GM10847 (cell line): ENCODE results near the gene ADGRD1.

ENCODE experiments used
- POLR2A ChIP-seq: IDR thresholded peaks from 2 replicates; pipeline ENCODE4 v1.6.1; 2011; ENCODE audit not compliant: insufficient read length; ENCODE audit errors: extremely low read depth

The ADGRD1 gene

GRCh38 chr12:131050463-131051154 lies 96.9 kb downstream of the ADGRD1 start:
- no peak for TF ChIP-seq POLR2A

GRCh38 chr12:131051155-131051473 lies 97.4 kb downstream of the ADGRD1 start:
- no peak for TF ChIP-seq POLR2A

GRCh38 chr12:131052063-131052781 lies 98.5 kb downstream of the ADGRD1 start:
- TF ChIP-seq POLR2A = no peak

GRCh38 chr12:131052929-131053328 lies 99.2 kb downstream of the ADGRD1 start:
- no peak for TF ChIP-seq POLR2A

- TF ChIP-seq POLR2A = no peak
These were observed 99.9 kb downstream of the ADGRD1 start for GRCh38 chr12:131053567-131053966.

GRCh38 chr12:131054345-131055092 lies 100.8 kb downstream of the ADGRD1 start:
- TF ChIP-seq POLR2A = no peak

GRCh38 chr12:131055093-131055465 lies 101.4 kb downstream of the ADGRD1 start:
- TF ChIP-seq POLR2A = no peak

- no peak for TF ChIP-seq POLR2A
These were observed 102.0 kb downstream of the ADGRD1 start for GRCh38 chr12:131055596-131056233.

GRCh38 chr12:131056626-131057025 lies 102.9 kb downstream of the ADGRD1 start:
- no peak for TF ChIP-seq POLR2A

- TF ChIP-seq POLR2A = no peak
These were observed 103.6 kb downstream of the ADGRD1 start for GRCh38 chr12:131057211-131057721.

GRCh38 chr12:131057722-131058515 lies 104.2 kb downstream of the ADGRD1 start:
- no peak for TF ChIP-seq POLR2A

GRCh38 chr12:131058700-131059099 lies 105.0 kb downstream of the ADGRD1 start:
- no peak for TF ChIP-seq POLR2A

- no peak for TF ChIP-seq POLR2A
These were observed 106.5 kb downstream of the ADGRD1 start for GRCh38 chr12:131060011-131060703.
